Body of pancreas (tissue), 4 donors: ENCODE measurements around the gene ERMN.

Source experiments
- POLR2A ChIP-seq, 3 donors: fragments of 450-650 bp; IDR thresholded peaks; one replicate each; pipeline ENCODE4 v1.6.1; 2016; ENCODE audit warnings: antibody characterized with exemption in 3 of 3, mild to moderate bottlenecking in 2 of 3
- TF ChIP-seq, protein P1 (sequence below), 7 experiments: fragments of 450-650 bp in 4 of 7; fragments of 200-600 bp in 3 of 7; sonication (generic) in 3 of 7; IDR thresholded peaks; one replicate each; pipeline ENCODE4 v1.5.1; 2016 to 2019; ENCODE audit warnings: antibody characterized with exemption in 7 of 7

DNA sequence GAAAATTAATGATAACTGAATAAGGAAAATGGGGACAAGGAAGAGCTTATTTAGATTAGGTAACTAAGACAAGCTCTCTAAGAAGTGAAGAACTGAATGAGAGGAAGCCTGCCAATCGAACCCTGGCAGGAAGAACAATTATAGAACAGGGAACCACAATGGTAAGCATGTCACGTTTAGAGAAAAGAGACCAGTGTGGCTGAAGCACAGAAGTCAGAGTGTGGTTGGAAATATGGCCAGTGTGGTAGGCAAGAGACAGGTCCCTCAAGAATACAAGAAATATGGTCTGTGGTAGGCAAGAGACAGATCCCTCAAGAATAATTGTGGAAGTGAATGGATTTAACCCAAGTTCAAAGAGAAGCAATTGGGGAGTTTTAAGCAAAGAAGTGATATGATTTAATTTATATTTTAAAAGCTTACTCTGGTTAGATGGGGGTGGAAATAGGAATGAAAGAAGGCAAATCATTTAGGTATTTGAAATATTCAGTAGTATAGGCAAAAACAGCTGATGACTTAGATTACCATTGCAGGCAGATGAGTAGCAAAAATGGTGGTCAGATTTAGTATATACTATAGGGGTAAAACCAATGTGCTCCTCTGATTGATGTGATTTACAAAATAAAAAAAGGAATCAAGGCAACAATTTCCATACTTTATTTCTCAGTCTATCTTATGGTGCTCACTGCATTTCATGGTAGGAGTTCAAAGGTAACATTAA, 38.8 kb upstream of the ERMN start:
- TF ChIP-seq, protein P1, sequence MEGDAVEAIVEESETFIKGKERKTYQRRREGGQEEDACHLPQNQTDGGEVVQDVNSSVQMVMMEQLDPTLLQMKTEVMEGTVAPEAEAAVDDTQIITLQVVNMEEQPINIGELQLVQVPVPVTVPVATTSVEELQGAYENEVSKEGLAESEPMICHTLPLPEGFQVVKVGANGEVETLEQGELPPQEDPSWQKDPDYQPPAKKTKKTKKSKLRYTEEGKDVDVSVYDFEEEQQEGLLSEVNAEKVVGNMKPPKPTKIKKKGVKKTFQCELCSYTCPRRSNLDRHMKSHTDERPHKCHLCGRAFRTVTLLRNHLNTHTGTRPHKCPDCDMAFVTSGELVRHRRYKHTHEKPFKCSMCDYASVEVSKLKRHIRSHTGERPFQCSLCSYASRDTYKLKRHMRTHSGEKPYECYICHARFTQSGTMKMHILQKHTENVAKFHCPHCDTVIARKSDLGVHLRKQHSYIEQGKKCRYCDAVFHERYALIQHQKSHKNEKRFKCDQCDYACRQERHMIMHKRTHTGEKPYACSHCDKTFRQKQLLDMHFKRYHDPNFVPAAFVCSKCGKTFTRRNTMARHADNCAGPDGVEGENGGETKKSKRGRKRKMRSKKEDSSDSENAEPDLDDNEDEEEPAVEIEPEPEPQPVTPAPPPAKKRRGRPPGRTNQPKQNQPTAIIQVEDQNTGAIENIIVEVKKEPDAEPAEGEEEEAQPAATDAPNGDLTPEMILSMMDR (IDR thresholded peaks at IDR 0.05) = no peak
- no peak for TF ChIP-seq POLR2A (IDR thresholded peaks at IDR 0.05)
